Panc1 (cell line): ENCODE measurements around the gene MAK. TPM values are rescaled to one million over a fixed set of nuclear protein-coding genes. Genes with fewer than 3 reads are reported as not detected.
"Not testable (repeated sequence)": the region's sequence is repeated elsewhere in the genome, so short reads cannot be mapped to it uniquely, and the experiment has no call there.

Experiments
- ATAC-seq: fragments of 200-7000 bp; cut with Tn5 transposase; 2 replicates; pipeline ENCODE4 v1.9.1; 2020; ENCODE audit warnings: mild to moderate bottlenecking, moderate library complexity
- Bru-seq: library from RNA; stranded (reverse); fragments of 400-500 nt; gene quantifications from one replicate; lab custom pipeline; 2021; lab: Mats Ljungman, UMichigan
- BruChase-seq, 2 experiments: library from RNA; stranded (reverse); fragments of 400-500 nt; gene quantifications; one replicate each; lab custom pipeline; 2021; lab: Mats Ljungman, UMichigan
- BruUV-seq: library from RNA; stranded (reverse); fragments of 400-500 nt; replicated peaks from 2 replicates; lab custom pipeline; 2021; lab: Mats Ljungman, UMichigan
- CTCF ChIA-PET: fragments of 300-600 bp; sonication (Branson Sonifier 250); formaldehyde crosslinking; loops from one replicate; lab custom pipeline; 2022; ENCODE audit warnings: antibody characterized with exemption; lab: Charles Lee
- POLR2A ChIA-PET: fragments of 300-600 bp; sonication (Branson Sonifier 250); formaldehyde crosslinking; loops from one replicate; lab custom pipeline; 2022; ENCODE audit warnings: antibody characterized with exemption; lab: Charles Lee
- DNase-seq: peaks from one replicate; pipeline ENCODE4 v3.0.0-alpha.2; 2010; ENCODE audit warnings: low read depth, low spot score
- H3K27ac ChIP-seq: 2 replicates; pipeline ENCODE4 v1.5.1; 2011; ENCODE audit warnings: mild to moderate bottlenecking, low read length, inconsistent platforms
- H3K27me3 ChIP-seq: fragments of 200-500 bp; sonication (Bioruptor generic); 2 replicates; pipeline ENCODE4 v1.6.0; 2014; ENCODE audit warnings: low read length, inconsistent platforms; ENCODE audit not compliant: control insufficient read depth, insufficient read depth
- H3K36me3 ChIP-seq: fragments of 200-500 bp; sonication (Bioruptor generic); 2 replicates; pipeline ENCODE4 v1.5.1; 2014; ENCODE audit warnings: inconsistent platforms, mild to moderate bottlenecking, low read length, moderate library complexity; ENCODE audit not compliant: control insufficient read depth, insufficient read depth
- H3K4me1 ChIP-seq: 2 replicates; pipeline ENCODE4 v1.5.1; 2011; ENCODE audit warnings: inconsistent platforms, mild to moderate bottlenecking, low read length, moderate library complexity; ENCODE audit not compliant: control insufficient read depth, insufficient read depth
- H3K4me3 ChIP-seq, 2 experiments: 2 replicates each; pipeline ENCODE4 v1.5.1; 2011 to 2012; ENCODE audit warnings: low read depth in 2 of 2, low read length in 2 of 2, mild to moderate bottlenecking in 2 of 2, inconsistent platforms in 1 of 2, moderate library complexity in 1 of 2
- H3K9me3 ChIP-seq: fragments of 200-500 bp; sonication (Bioruptor generic); 2 replicates; pipeline ENCODE4 v1.5.1; 2014; ENCODE audit warnings: low read depth, mild to moderate bottlenecking, inconsistent platforms, low read length, moderate library complexity; ENCODE audit not compliant: control insufficient read depth, insufficient read depth
- CTCF ChIP-seq: fragments of 450-650 bp; IDR thresholded peaks from 2 replicates; pipeline ENCODE4 v1.5.1; 2017; ENCODE audit warnings: mild to moderate bottlenecking
- POLR2AphosphoS5 ChIP-seq: IDR thresholded peaks from 2 replicates; pipeline ENCODE4 v1.6.1; 2012; ENCODE audit warnings: mild to moderate bottlenecking, low read depth, low read length, moderate library complexity
- REST ChIP-seq, 2 experiments: IDR thresholded peaks; 2 replicates each; pipeline ENCODE4 v1.6.1; 2011 to 2012; ENCODE audit warnings: low read depth in 2 of 2, control low read depth in 1 of 2, low read length in 1 of 2, mild to moderate bottlenecking in 1 of 2, moderate library complexity in 1 of 2; ENCODE audit not compliant: insufficient read depth in 1 of 2
- SIN3A ChIP-seq: IDR thresholded peaks from 2 replicates; pipeline ENCODE4 v1.6.1; 2012; ENCODE audit warnings: low read depth, mild to moderate bottlenecking, low read length, moderate library complexity, borderline replicate concordance; ENCODE audit not compliant: insufficient read depth
- TCF7L2 ChIP-seq: IDR thresholded peaks from 2 replicates; pipeline ENCODE4 v1.6.1; 2011; ENCODE audit warnings: mild to moderate bottlenecking, low read depth, low read length, inconsistent platforms
- in situ Hi-C: cut with HindIII; loops from 2 replicates; pipeline ENCODE4 v1.10.0; 2016; ENCODE audit warnings: low sequenced_read_pairs, low pct_unique_long_range_greater_than_20kb
- intact Hi-C: fragments of 100-400 bp; cut with micrococcal nuclease; formaldehyde crosslinking; loops from one replicate; pipeline ENCODE4 v1.10.0; 2022; ENCODE audit not compliant: unreplicated experiment
- long read RNA-seq: library from polyadenylated mRNA; unstranded; transcript quantifications from one replicate; pipeline ENCODE4 v2.0.0, GENCODE V29; 2021; ENCODE audit not compliant: unreplicated experiment
- polyA plus RNA-seq: library from polyadenylated mRNA; unstranded; fragments of >200 nt; gene quantifications from one replicate; pipeline ENCODE4 v1.2.1, GENCODE V29; 2012; ENCODE audit warnings: missing spikeins; ENCODE audit not compliant: insufficient read length
- total RNA-seq: library from RNA; stranded (reverse); gene quantifications from one replicate; pipeline ENCODE4 v1.2.1, GENCODE V29; 2021; ENCODE audit not compliant: unreplicated experiment

The MAK gene
- total RNA-seq (0.21 TPM), Bru-seq, nascent RNA (percentile 29 among the genes with signal in this experiment), BruChase-seq, experiment 1, labeled RNA remaining after a 2-hour chase (percentile 24 among the genes with signal in this experiment), BruChase-seq, experiment 2, labeled RNA remaining after a 6-hour chase (percentile 23 among the genes with signal in this experiment)
- polyA plus RNA-seq = 0.17 TPM
- long read RNA-seq, partial matches to known transcripts = 0 of 4 reads
- long read RNA-seq, other reads (novel, unspliced or antisense) = 4 of 4 reads

- Histone ChIP-seq H3K27me3 (no peaks in the 10 kb centered on the region), H3K27ac (peak within 1 kb of the TSS; percentile 75), H3K4me3 (peak within 1 kb of the TSS; percentile 86 to 92), H3K36me3 (no peaks in the 10 kb centered on the region), H3K9me3 (no peaks in the 10 kb centered on the region), H3K4me1 (peaks cover 4% of the 10 kb centered on the region; the same call in 1 of the 2 replicates)
- in situ Hi-C loops (no loop called here), intact Hi-C loops (no loop called here)
- TF ChIP-seq SIN3A (peak; percentile 69; the same call in 1 of the 2 replicates), POLR2AphosphoS5 (no peak)
- ChIA-PET CTCF (interaction anchor here (1.0 kb wide), 1 partner anchor 231 kb away, joined by 3 read pairs; no protein-coding TSS in a partner anchor), POLR2A (interaction anchor here (0.6 kb wide), 1 partner anchor 315 kb away, joined by 3 read pairs; no protein-coding TSS in a partner anchor)
- peak; percentile 58 for DNase-seq
- no TSS peak for BruUV-seq
- ATAC-seq = peak; percentile 98
These were observed at the start of gene MAK for GRCh38 chr6:10837995-10838793. TSS of gene MAK (minus strand) at chr6:10838539. CDS start at chr6:10830648, 7,891 bp downstream.

GRCh38 chr6:10886691-10887502, 48.6 kb upstream of the MAK start, which contains the start of gene SYCP2L:
TSS of gene SYCP2L (plus strand) at chr6:10887052. CDS start at chr6:10887127, 75 bp downstream.
- no peaks in the 10 kb centered on the region for H3K27me3 ChIP-seq
- peak within 1 kb of the TSS; percentile 69 for H3K27ac ChIP-seq
- DNase-seq = peak; percentile 85
- POLR2A ChIA-PET = no interaction called here
- H3K4me1 ChIP-seq = peaks cover 7% of the 10 kb centered on the region
- H3K4me3 ChIP-seq = peak within 1 kb of the TSS; percentile 66 to 87
- no peaks in the 10 kb centered on the region for H3K36me3 ChIP-seq
- BruUV-seq = no TSS peak
- intact Hi-C loops = no loop called here
- H3K9me3 ChIP-seq = no peaks in the 10 kb centered on the region
- CTCF ChIA-PET = interaction anchor here (0.6 to 1.2 kb wide), 5 partner anchors 9 to 409 kb away, joined by 3 to 4 read pairs (median 4); no protein-coding TSS in a partner anchor
- ATAC-seq = peak; percentile 94
- in situ Hi-C loops = no loop called here
- TF ChIP-seq REST (IDR thresholded peaks at IDR 0.05; ENCODE audit: insufficient read depth in 1 of 2, low read depth in 2 of 2, low read length in 1 of 2) (no peak), TCF7L2 (no peak), CTCF (peak; percentile 83), SIN3A (0 out of 2 replicates have a peak, but pooled peaks have one; percentile 8), POLR2AphosphoS5 (peak; percentile 50; the same call in 1 of the 2 replicates)

GRCh38 chr6:10886365-10886690, 48.0 kb upstream of the MAK start:
- in situ Hi-C loops, H3K4me1 ChIP-seq, intact Hi-C loops, H3K9me3 ChIP-seq, H3K36me3 ChIP-seq, H3K27me3 ChIP-seq, POLR2A ChIA-PET, BruUV-seq, DNase-seq: not testable (repeated sequence)
- CTCF ChIA-PET = interaction anchor here (0.6 to 1.2 kb wide), 4 partner anchors 10 to 408 kb away, joined by 3 to 4 read pairs (median 4); no protein-coding TSS in a partner anchor
- Histone ChIP-seq H3K27ac (peak overlapping the region; percentile 56), H3K4me3 (peak overlapping the region; percentile 66 to 87)
- ATAC-seq = peak; percentile 11
